ENCODE measurements around the gene INPP5A.

The INPP5A gene

DNA sequence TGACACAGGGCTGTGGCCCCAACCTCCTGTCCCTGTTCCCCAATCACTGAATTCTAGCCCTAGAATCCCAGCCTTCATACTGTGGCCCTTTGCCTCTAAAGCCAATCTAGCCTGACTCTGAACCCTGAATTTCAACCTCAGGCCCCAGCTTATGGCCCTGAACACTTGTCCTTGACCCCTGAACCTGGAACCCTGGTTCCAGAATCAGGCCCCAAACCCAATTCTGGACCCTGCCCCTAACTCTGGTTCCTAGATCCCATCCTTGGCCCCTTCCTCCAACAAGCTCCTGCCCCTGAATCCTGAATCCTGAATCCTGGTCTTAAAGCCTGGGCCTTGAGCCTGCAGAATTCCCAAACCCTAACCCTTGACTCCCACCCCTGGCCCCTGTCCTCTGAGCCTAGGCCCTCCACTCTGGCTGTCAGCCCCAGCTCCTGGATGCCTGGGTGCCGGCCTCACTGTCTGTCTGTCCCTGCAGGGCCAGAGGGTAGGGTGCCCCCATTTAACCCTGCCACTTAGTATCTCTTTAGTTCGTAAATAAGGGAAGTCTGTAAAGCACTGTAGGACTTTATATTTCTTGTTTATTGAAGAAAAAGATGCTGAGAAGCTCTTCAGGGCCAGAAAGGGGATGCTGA, 1.3 kb downstream of the INPP5A start:
- H4K8ac ChIP-seq (ENCODE audit: low read depth, low read length), result no peak overlapping the region
- peak overlapping the region; percentile 48 for H3K9ac ChIP-seq (ENCODE audit: low read length)
- H2BK5ac ChIP-seq (ENCODE audit: low read depth, low read length, poor library complexity), result no peak overlapping the region
- H3K36me3 ChIP-seq (ENCODE audit: control insufficient read depth in 1 of 2, insufficient read depth in 2 of 2, low read length in 2 of 2), result peaks cover 0 to 4% of the 10 kb centered on the region in 2 experiments
- peak overlapping the region; percentile 20 for H2BK12ac ChIP-seq (ENCODE audit: low read length)
- H3K4me2 ChIP-seq (ENCODE audit: low read length), result peak overlapping the region; percentile 87
- H2BK120ac ChIP-seq (ENCODE audit: insufficient read depth, low read length, poor library complexity), result no peak overlapping the region
- H3K14ac ChIP-seq (ENCODE audit: low read length), result no peak overlapping the region
- H3K27ac ChIP-seq (ENCODE audit: low read depth, low read length), result no peak overlapping the region
- no peaks in the 10 kb centered on the region for H3K27me3 ChIP-seq (ENCODE audit: insufficient read depth, low read length)
- H3K79me1 ChIP-seq (ENCODE audit: low read length), result peaks cover 11% of the 10 kb centered on the region
- H3K4ac ChIP-seq (ENCODE audit: low read depth, low read length), result peak overlapping the region; percentile 77
- no peak overlapping the region for H2AFZ ChIP-seq (ENCODE audit: insufficient read depth, low read length, poor library complexity)
- H3K9me3 ChIP-seq (ENCODE audit: insufficient read depth, low read depth, low read length), result peaks cover 3% of the 10 kb centered on the region
- no CpG with 5 or more reads among the region's 2 CpGs for WGBS (ENCODE audit: extremely low coverage, insufficient coverage, insufficient read length)
- H4K12ac ChIP-seq (ENCODE audit: low read depth, low read length), result peak overlapping the region; percentile 15
- DNase-seq, result no peak
- H4K91ac ChIP-seq (ENCODE audit: low read depth, low read length), result peak overlapping the region; percentile 26
- H2AK5ac ChIP-seq (ENCODE audit: low read length), result peak overlapping the region; percentile 51
- H3K23ac ChIP-seq (ENCODE audit: low read length), result no peak overlapping the region
- no peak overlapping the region for H3K4me3 ChIP-seq (ENCODE audit: low read depth, low read length)
- peaks cover 12% of the 10 kb centered on the region for H3K79me2 ChIP-seq (ENCODE audit: control insufficient read depth, insufficient read depth, low read length, poor library complexity)
- peaks cover 22 to 36% of the 10 kb centered on the region in 2 experiments for H3K4me1 ChIP-seq (ENCODE audit: control insufficient read depth in 1 of 2, insufficient read depth in 2 of 2, low read length in 2 of 2)
- H3K18ac ChIP-seq (ENCODE audit: low read length), result peak overlapping the region; percentile 21

DNA sequence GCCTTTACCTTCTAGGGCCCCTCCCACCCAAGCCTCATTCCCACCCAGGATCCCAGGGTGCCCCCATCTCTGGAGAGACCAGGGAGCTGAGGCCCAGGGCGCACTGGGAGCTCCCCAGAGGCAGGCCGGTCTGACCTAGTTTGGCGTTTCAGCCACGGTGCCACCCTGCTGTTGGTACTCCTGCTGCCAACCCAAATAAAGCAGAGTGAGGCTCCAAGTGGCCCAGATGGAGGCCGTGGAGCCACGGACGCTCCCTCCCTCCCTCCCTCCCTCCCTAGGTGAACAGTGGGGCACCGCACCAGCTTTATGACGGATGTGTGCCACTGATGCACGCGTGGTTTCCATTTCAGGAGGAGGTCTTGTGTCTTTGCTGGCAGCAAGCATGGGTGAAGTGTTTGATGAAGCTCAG, 1.8 kb downstream of the INPP5A start:
- no peak for DNase-seq

DNA sequence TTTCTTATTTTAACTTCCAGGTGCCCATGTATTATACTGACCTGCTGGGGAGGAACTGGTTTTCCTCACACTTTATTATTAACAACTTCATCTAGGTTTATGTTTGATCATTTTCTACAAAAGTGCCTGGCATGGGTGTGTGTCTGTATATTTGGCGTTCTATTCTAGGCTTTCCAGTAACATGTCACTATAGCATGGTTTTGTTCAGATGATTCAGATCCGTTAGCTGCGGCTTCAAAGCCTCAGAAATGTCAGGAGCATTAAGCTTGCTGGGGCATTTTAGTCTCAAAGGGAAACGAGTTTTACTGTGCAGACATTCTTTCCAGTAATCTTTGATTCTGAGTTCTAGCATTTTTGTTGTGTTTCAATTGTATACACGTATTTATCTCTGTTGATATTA, 2.3 kb downstream of the INPP5A start:
- Histone ChIP-seq H3K23ac (ENCODE audit: low read length) (no peak overlapping the region), H3K9me3 (ENCODE audit: insufficient read depth, low read depth, low read length) (peaks cover 3% of the 10 kb centered on the region), H2BK120ac (ENCODE audit: insufficient read depth, low read length, poor library complexity) (no peak overlapping the region)

More for the DNA sequence above, 1.8 kb downstream of the INPP5A start:
- WGBS (ENCODE audit: extremely low coverage, insufficient coverage, insufficient read length), result no CpG with 5 or more reads among the region's 11 CpGs
- Histone ChIP-seq H3K4me2 (ENCODE audit: low read length) (peak overlapping the region; percentile 7), H2AFZ (ENCODE audit: insufficient read depth, low read length, poor library complexity) (no peak overlapping the region), H3K4me3 (ENCODE audit: low read depth, low read length) (no peak overlapping the region), H3K9me3 (ENCODE audit: insufficient read depth, low read depth, low read length) (peaks cover 3% of the 10 kb centered on the region), H3K27me3 (ENCODE audit: insufficient read depth, low read length) (no peaks in the 10 kb centered on the region), H4K8ac (ENCODE audit: low read depth, low read length) (no peak overlapping the region), H3K14ac (ENCODE audit: low read length) (no peak overlapping the region), H2BK5ac (ENCODE audit: low read depth, low read length, poor library complexity) (no peak overlapping the region), H2BK12ac (ENCODE audit: low read length) (no peak overlapping the region), H2AK5ac (ENCODE audit: low read length) (no peak overlapping the region), H3K18ac (ENCODE audit: low read length) (no peak overlapping the region), H3K36me3 (ENCODE audit: control insufficient read depth in 1 of 2, insufficient read depth in 2 of 2, low read length in 2 of 2) (peaks cover 0 to 4% of the 10 kb centered on the region in 2 experiments), H4K91ac (ENCODE audit: low read depth, low read length) (no peak overlapping the region), H3K4ac (ENCODE audit: low read depth, low read length) (no peak overlapping the region), H3K9ac (ENCODE audit: low read length) (no peak overlapping the region), H2BK120ac (ENCODE audit: insufficient read depth, low read length, poor library complexity) (no peak overlapping the region), H3K79me1 (ENCODE audit: low read length) (peaks cover 9% of the 10 kb centered on the region), H3K79me2 (ENCODE audit: control insufficient read depth, insufficient read depth, low read length, poor library complexity) (peaks cover 12% of the 10 kb centered on the region), H3K27ac (ENCODE audit: low read depth, low read length) (no peak overlapping the region), H3K4me1 (ENCODE audit: control insufficient read depth in 1 of 2, insufficient read depth in 2 of 2, low read length in 2 of 2) (peaks cover 21 to 34% of the 10 kb centered on the region in 2 experiments), H4K12ac (ENCODE audit: low read depth, low read length) (no peak overlapping the region), H3K23ac (ENCODE audit: low read length) (no peak overlapping the region)

DNA sequence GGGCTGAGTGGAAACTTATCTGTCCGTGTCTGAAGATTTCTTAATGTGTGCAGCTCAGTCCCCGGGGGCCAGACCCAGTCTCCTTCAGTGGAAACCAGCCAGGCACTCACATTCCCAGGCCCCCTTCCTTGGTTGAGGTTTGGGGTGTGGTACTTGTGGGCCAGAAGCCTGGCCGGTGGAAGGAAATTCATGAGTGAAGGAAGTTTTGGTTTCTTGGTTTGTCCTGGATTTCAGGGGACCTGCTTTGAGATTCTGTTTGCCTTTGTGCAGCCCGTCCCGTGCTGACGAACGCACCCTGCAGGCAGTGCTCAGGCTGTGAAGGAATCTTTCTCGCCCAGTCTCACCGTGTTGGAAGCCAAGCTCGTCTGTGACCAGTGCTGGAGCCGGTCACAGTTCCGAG, 2.9 kb downstream of the INPP5A start:
- H3K14ac ChIP-seq (ENCODE audit: low read length), result no peak overlapping the region
- H2AK5ac ChIP-seq (ENCODE audit: low read length), result no peak overlapping the region
- WGBS (ENCODE audit: extremely low coverage, insufficient coverage, insufficient read length), result no CpG with 5 or more reads among the region's 12 CpGs
- H3K79me1 ChIP-seq (ENCODE audit: low read length), result peaks cover 9% of the 10 kb centered on the region
- no peak overlapping the region for H4K91ac ChIP-seq (ENCODE audit: low read depth, low read length)
- H3K4ac ChIP-seq (ENCODE audit: low read depth, low read length), result no peak overlapping the region
- H3K18ac ChIP-seq (ENCODE audit: low read length), result peak overlapping the region; percentile 38
- H3K9ac ChIP-seq (ENCODE audit: low read length), result no peak overlapping the region
- peak in 1 of 2 donors; percentile 24 for DNase-seq
- no peak overlapping the region for H3K4me3 ChIP-seq (ENCODE audit: low read depth, low read length)
- no peak overlapping the region for H3K4me2 ChIP-seq (ENCODE audit: low read length)
- no peak overlapping the region for H2BK12ac ChIP-seq (ENCODE audit: low read length)
- peak overlapping the region; percentile 22 for H2BK120ac ChIP-seq (ENCODE audit: insufficient read depth, low read length, poor library complexity)
- H3K79me2 ChIP-seq (ENCODE audit: control insufficient read depth, insufficient read depth, low read length, poor library complexity), result peaks cover 12% of the 10 kb centered on the region
- no peak overlapping the region for H3K23ac ChIP-seq (ENCODE audit: low read length)
- peak overlapping the region; percentile 32 for H4K8ac ChIP-seq (ENCODE audit: low read depth, low read length)
- H3K27me3 ChIP-seq (ENCODE audit: insufficient read depth, low read length), result no peaks in the 10 kb centered on the region
- peaks cover 0 to 4% of the 10 kb centered on the region in 2 experiments for H3K36me3 ChIP-seq (ENCODE audit: control insufficient read depth in 1 of 2, insufficient read depth in 2 of 2, low read length in 2 of 2)
- H4K12ac ChIP-seq (ENCODE audit: low read depth, low read length), result no peak overlapping the region
- no peak overlapping the region for H2BK5ac ChIP-seq (ENCODE audit: low read depth, low read length, poor library complexity)
- no peak overlapping the region for H3K27ac ChIP-seq (ENCODE audit: low read depth, low read length)
- no peaks in the 10 kb centered on the region for H3K9me3 ChIP-seq (ENCODE audit: insufficient read depth, low read depth, low read length)
- H3K4me1 ChIP-seq (ENCODE audit: control insufficient read depth in 1 of 2, insufficient read depth in 2 of 2, low read length in 2 of 2), result peaks cover 21 to 34% of the 10 kb centered on the region in 2 experiments
- no peak overlapping the region for H2AFZ ChIP-seq (ENCODE audit: insufficient read depth, low read length, poor library complexity)

More for the DNA sequence above, 2.3 kb downstream of the INPP5A start:
- H3K14ac ChIP-seq (ENCODE audit: low read length), result no peak overlapping the region
- no peaks in the 10 kb centered on the region for H3K27me3 ChIP-seq (ENCODE audit: insufficient read depth, low read length)
- H3K27ac ChIP-seq (ENCODE audit: low read depth, low read length), result no peak overlapping the region
- no peak overlapping the region for H3K18ac ChIP-seq (ENCODE audit: low read length)
- peaks cover 9% of the 10 kb centered on the region for H3K79me1 ChIP-seq (ENCODE audit: low read length)
- no peak for DNase-seq
- H4K8ac ChIP-seq (ENCODE audit: low read depth, low read length), result no peak overlapping the region
- H2AFZ ChIP-seq (ENCODE audit: insufficient read depth, low read length, poor library complexity), result no peak overlapping the region
- WGBS (ENCODE audit: extremely low coverage, insufficient coverage, insufficient read length), result no CpG with 5 or more reads among the region's 5 CpGs
- H2BK5ac ChIP-seq (ENCODE audit: low read depth, low read length, poor library complexity), result no peak overlapping the region
- H2AK5ac ChIP-seq (ENCODE audit: low read length), result no peak overlapping the region
- no peak overlapping the region for H2BK12ac ChIP-seq (ENCODE audit: low read length)
- peaks cover 0 to 4% of the 10 kb centered on the region in 2 experiments for H3K36me3 ChIP-seq (ENCODE audit: control insufficient read depth in 1 of 2, insufficient read depth in 2 of 2, low read length in 2 of 2)
- no peak overlapping the region for H3K4ac ChIP-seq (ENCODE audit: low read depth, low read length)
- H4K91ac ChIP-seq (ENCODE audit: low read depth, low read length), result no peak overlapping the region
- H3K4me3 ChIP-seq (ENCODE audit: low read depth, low read length), result no peak overlapping the region
- H3K4me2 ChIP-seq (ENCODE audit: low read length), result no peak overlapping the region
- H3K9ac ChIP-seq (ENCODE audit: low read length), result no peak overlapping the region
- no peak overlapping the region for H4K12ac ChIP-seq (ENCODE audit: low read depth, low read length)
- H3K79me2 ChIP-seq (ENCODE audit: control insufficient read depth, insufficient read depth, low read length, poor library complexity), result peaks cover 12% of the 10 kb centered on the region
- H3K4me1 ChIP-seq (ENCODE audit: control insufficient read depth in 1 of 2, insufficient read depth in 2 of 2, low read length in 2 of 2), result peaks cover 21 to 34% of the 10 kb centered on the region in 2 experiments
